Colonic mucosa (tissue), 4 donors: Measurements from ENCODE around the gene SF3B2. TPM values are rescaled to one million over a fixed set of nuclear protein-coding genes. Genes with fewer than 3 reads are reported as not detected.
"Not testable (repeated sequence)": the region's sequence is repeated elsewhere in the genome, so short reads cannot be mapped to it uniquely, and the experiment has no call there.

Source experiments
- DNase-seq: peaks from one replicate; pipeline ENCODE4 v3.0.0-alpha.2; 2020
- H3K27ac ChIP-seq: fragments of 200-600 bp; one replicate; pipeline ENCODE4 v1.8.0; 2021
- H3K27me3 ChIP-seq: fragments of 200-600 bp; one replicate; pipeline ENCODE4 v1.8.0; 2021
- H3K36me3 ChIP-seq: fragments of 200-600 bp; one replicate; pipeline ENCODE4 v1.8.0; 2021
- H3K4me1 ChIP-seq: fragments of 200-600 bp; one replicate; pipeline ENCODE4 v1.8.0; 2021; ENCODE audit warnings: mild to moderate bottlenecking
- H3K4me3 ChIP-seq: fragments of 200-600 bp; one replicate; pipeline ENCODE4 v1.8.0; 2021
- H3K9ac ChIP-seq, 2 donors: one replicate each; pipeline ENCODE4 v1.7.0; 2013; ENCODE audit warnings: control low read depth in 2 of 2, low read depth in 2 of 2, low read length in 2 of 2
- H3K9me3 ChIP-seq: fragments of 200-600 bp; one replicate; pipeline ENCODE4 v1.8.0; 2021
- intact Hi-C: fragments of 100-400 bp; cut with DNase I; formaldehyde crosslinking; loops from one replicate; pipeline ENCODE4 v1.14.1; 2022
- total RNA-seq, 2 donors: library from RNA; stranded (reverse); fragmentation: NEBNext Ultra II Directional in 1 of 2; extraction: Animal tissue kit (Norgen Biotek cat#: 25700) in 1 of 2; gene quantifications; one replicate each; pipeline ENCODE4 v1.2.1, GENCODE V29; 2021
- TF ChIP-seq, protein P1 (sequence below): fragments of 200-600 bp; IDR thresholded peaks from one replicate; pipeline ENCODE4 v1.8.0; 2022; ENCODE audit warnings: antibody characterized with exemption, mild to moderate bottlenecking
- donor health status: healthy.
- donor health status: DM: no; HTN: no; CAD: no.
- donor health status: DM: no; HTN: no; CAD: no.

The SF3B2 gene
- total RNA-seq, 2 donors from 2014 or later: 139 to 196 TPM

DNA sequence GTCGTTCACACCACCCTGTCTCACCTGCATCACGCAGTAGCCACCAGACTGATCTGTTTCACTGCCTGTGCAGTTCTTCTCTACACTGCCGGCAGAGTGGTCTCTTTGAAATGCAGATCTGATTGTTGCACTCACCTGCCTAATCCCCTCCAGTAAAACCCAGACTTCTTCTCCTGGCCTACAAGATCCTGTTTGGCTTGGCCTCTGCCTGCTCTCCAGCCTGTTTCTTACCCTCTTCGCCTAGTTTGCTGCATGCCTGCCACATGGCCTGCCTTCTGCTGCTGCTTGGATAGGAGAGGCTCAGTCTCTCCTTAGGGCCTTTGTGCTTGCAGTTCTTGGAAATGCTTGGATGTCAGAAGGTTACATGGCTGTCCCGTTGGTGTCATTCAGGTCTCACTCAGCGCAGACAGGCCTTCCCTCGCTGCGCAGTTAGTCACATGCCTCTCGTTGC, 59.9 kb downstream of the SF3B2 start:
- TF ChIP-seq, protein P1, sequence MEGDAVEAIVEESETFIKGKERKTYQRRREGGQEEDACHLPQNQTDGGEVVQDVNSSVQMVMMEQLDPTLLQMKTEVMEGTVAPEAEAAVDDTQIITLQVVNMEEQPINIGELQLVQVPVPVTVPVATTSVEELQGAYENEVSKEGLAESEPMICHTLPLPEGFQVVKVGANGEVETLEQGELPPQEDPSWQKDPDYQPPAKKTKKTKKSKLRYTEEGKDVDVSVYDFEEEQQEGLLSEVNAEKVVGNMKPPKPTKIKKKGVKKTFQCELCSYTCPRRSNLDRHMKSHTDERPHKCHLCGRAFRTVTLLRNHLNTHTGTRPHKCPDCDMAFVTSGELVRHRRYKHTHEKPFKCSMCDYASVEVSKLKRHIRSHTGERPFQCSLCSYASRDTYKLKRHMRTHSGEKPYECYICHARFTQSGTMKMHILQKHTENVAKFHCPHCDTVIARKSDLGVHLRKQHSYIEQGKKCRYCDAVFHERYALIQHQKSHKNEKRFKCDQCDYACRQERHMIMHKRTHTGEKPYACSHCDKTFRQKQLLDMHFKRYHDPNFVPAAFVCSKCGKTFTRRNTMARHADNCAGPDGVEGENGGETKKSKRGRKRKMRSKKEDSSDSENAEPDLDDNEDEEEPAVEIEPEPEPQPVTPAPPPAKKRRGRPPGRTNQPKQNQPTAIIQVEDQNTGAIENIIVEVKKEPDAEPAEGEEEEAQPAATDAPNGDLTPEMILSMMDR: no peak
- H3K27ac ChIP-seq: no peak overlapping the region

GRCh38 chr11:66112601-66113499, 60.7 kb downstream of the SF3B2 start:
- no peak for DNase-seq
- no peak overlapping the region for H3K9ac ChIP-seq
- no peak overlapping the region for H3K4me3 ChIP-seq
- no peaks in the 10 kb centered on the region for H3K36me3 ChIP-seq
- no peak overlapping the region for H3K27ac ChIP-seq
- no peaks in the 10 kb centered on the region for H3K27me3 ChIP-seq
- TF ChIP-seq, protein P1: no peak
- peaks cover 18% of the 10 kb centered on the region for H3K4me1 ChIP-seq
- no peaks in the 10 kb centered on the region for H3K9me3 ChIP-seq
- intact Hi-C loops: no loop called here

More for the DNA sequence above, 59.9 kb downstream of the SF3B2 start:
- Histone ChIP-seq H3K27me3 (no peaks in the 10 kb centered on the region), H3K4me3 (no peak overlapping the region), H3K36me3 (no peaks in the 10 kb centered on the region), H3K4me1 (peaks cover 18% of the 10 kb centered on the region), H3K9ac (no peak overlapping the region), H3K9me3 (no peaks in the 10 kb centered on the region)
- DNase-seq: no peak
- intact Hi-C loops: no loop called here

DNA sequence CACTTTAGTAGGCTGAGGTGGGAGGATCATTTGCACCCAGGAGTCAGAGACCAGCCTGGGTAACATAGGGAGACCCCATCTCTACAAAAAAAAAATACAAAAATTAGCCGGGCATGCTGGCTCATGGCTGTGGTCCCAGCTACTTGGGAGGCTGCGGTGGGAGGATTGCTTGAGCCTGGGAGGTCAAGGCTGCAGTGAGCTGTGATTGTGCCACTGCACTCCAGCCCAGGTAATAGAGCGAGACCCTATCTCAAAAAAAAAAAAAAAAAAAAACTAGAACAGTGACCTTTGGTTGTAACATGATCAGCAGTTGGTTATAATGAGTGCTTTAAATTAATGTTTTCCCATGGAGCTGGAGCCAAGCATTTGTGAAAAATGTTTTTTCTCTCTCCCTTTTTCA, 62.8 kb downstream of the SF3B2 start:
- H3K4me3 ChIP-seq, H3K27ac ChIP-seq, H3K27me3 ChIP-seq, DNase-seq, H3K9me3 ChIP-seq, H3K36me3 ChIP-seq, H3K9ac ChIP-seq, intact Hi-C loops: not testable (repeated sequence)
- H3K4me1 ChIP-seq: peaks cover 18% of the 10 kb centered on the region

- peaks cover 18% of the 10 kb centered on the region for H3K4me1 ChIP-seq
- no peak for DNase-seq
- H3K27ac ChIP-seq: no peak overlapping the region
- no peaks in the 10 kb centered on the region for H3K9me3 ChIP-seq
- no peaks in the 10 kb centered on the region for H3K36me3 ChIP-seq
- H3K9ac ChIP-seq: no peak overlapping the region
- H3K27me3 ChIP-seq: no peaks in the 10 kb centered on the region
- H3K4me3 ChIP-seq: no peak overlapping the region
- intact Hi-C loops: no loop called here
- TF ChIP-seq, protein P1: no peak
These were observed 63.6 kb downstream of the SF3B2 start for GRCh38 chr11:66115638-66116301.

- Histone ChIP-seq H3K4me3 (no peak overlapping the region), H3K27ac (no peak overlapping the region), H3K4me1 (peaks cover 18% of the 10 kb centered on the region)
These were observed 64.6 kb downstream of the SF3B2 start for GRCh38 chr11:66116576-66117361.

More at GRCh38 chr11:66116576-66117361, 64.6 kb downstream of the SF3B2 start:
- Histone ChIP-seq H3K9ac (no peak overlapping the region), H3K9me3 (no peaks in the 10 kb centered on the region), H3K36me3 (no peaks in the 10 kb centered on the region), H3K27me3 (no peaks in the 10 kb centered on the region)
- intact Hi-C loops: no loop called here
- TF ChIP-seq, protein P1: no peak
- no peak for DNase-seq
